GM23338 (cell line): ENCODE measurements around the gene FOXP1. TPM values are rescaled to one million over a fixed set of nuclear protein-coding genes. Genes with fewer than 3 reads are reported as not detected.

ENCODE experiments used
- ATAC-seq: fragments of 200-7000 bp; cut with Tn5 transposase; 3 replicates; pipeline ENCODE4 v1.9.1; 2020
- DNase-seq: peaks from one replicate; pipeline ENCODE4 v3.0.0-alpha.2; 2015; ENCODE audit warnings: low spot score
- H2AFZ ChIP-seq: fragments of 200-600 bp; sonication (generic); 2 replicates; pipeline ENCODE4 v1.8.0; 2016; ENCODE audit warnings: antibody characterized with exemption, mild to moderate bottlenecking, moderate library complexity
- H3F3A ChIP-seq: fragments of 200-600 bp; sonication (generic); replicated peaks from 2 replicates; pipeline ENCODE4 v1.8.0; 2017; ENCODE audit warnings: antibody characterized with exemption, mixed run types, low read depth
- H3K27ac ChIP-seq: fragments of 200-600 bp; sonication (generic); 2 replicates; pipeline ENCODE4 v1.6.1; 2016; ENCODE audit warnings: low read depth
- H3K27me3 ChIP-seq: fragments of 200-600 bp; sonication (generic); 2 replicates; pipeline ENCODE4 v1.8.0; 2016; ENCODE audit warnings: mild to moderate bottlenecking, mixed run types, moderate library complexity; ENCODE audit not compliant: insufficient read depth
- H3K36me3 ChIP-seq: fragments of 200-600 bp; sonication (generic); 2 replicates; pipeline ENCODE4 v1.8.0; 2016; ENCODE audit warnings: mild to moderate bottlenecking; ENCODE audit not compliant: insufficient read depth
- H3K4me1 ChIP-seq: fragments of 200-600 bp; sonication (generic); 2 replicates; pipeline ENCODE4 v1.8.0; 2016; ENCODE audit warnings: mild to moderate bottlenecking, moderate library complexity; ENCODE audit not compliant: insufficient read depth
- H3K4me2 ChIP-seq: fragments of 200-600 bp; sonication (generic); 2 replicates; pipeline ENCODE4 v1.7.1; 2017; ENCODE audit warnings: mixed run types
- H3K4me3 ChIP-seq: fragments of 200-600 bp; sonication (generic); 2 replicates; pipeline ENCODE4 v1.6.1; 2016; ENCODE audit warnings: mixed run types
- H3K79me2 ChIP-seq: fragments of 200-600 bp; sonication (generic); replicated peaks from 2 replicates; pipeline ENCODE4 v1.8.0; 2017; ENCODE audit warnings: mild to moderate bottlenecking; ENCODE audit not compliant: insufficient read depth
- H3K9me2 ChIP-seq: fragments of 200-600 bp; sonication (generic); 2 replicates; pipeline ENCODE4 v1.8.0; 2017; ENCODE audit not compliant: insufficient read depth
- H4K20me1 ChIP-seq: fragments of 200-600 bp; sonication (generic); replicated peaks from 2 replicates; pipeline ENCODE4 v1.8.0; 2017; ENCODE audit warnings: mild to moderate bottlenecking; ENCODE audit not compliant: insufficient read depth
- H3K27ac Mint-ChIP-seq: 2 replicates; pipeline ENCODE4 v1.8.0; 2020; ENCODE audit warnings: inconsistent platforms, mild to moderate bottlenecking, moderate library complexity, mixed read lengths
- H3K27me3 Mint-ChIP-seq: 3 replicates; pipeline ENCODE4 v1.8.0; 2022; ENCODE audit warnings: low read depth, mild to moderate bottlenecking, moderate library complexity, mixed read lengths, inconsistent platforms; ENCODE audit not compliant: insufficient read depth, poor library complexity
- H3K36me3 Mint-ChIP-seq: 3 replicates; pipeline ENCODE4 v1.8.0; 2021; ENCODE audit warnings: low read depth, mild to moderate bottlenecking, inconsistent platforms, moderate library complexity, mixed read lengths
- H3K4me1 Mint-ChIP-seq: 3 replicates; pipeline ENCODE4 v1.8.0; 2020; ENCODE audit warnings: mild to moderate bottlenecking, inconsistent platforms, mixed read lengths
- H3K4me3 Mint-ChIP-seq: 3 replicates; pipeline ENCODE4 v1.8.0; 2021; ENCODE audit warnings: moderate library complexity, mild to moderate bottlenecking, inconsistent platforms, mixed read lengths
- H3K9me3 Mint-ChIP-seq: 3 replicates; pipeline ENCODE4 v1.8.0; 2020; ENCODE audit warnings: moderate library complexity, mild to moderate bottlenecking, inconsistent platforms, mixed read lengths
- CREB1 ChIP-seq: fragments of 250-450 bp; sonication (Bioruptor Pico); IDR thresholded peaks from 2 replicates; pipeline ENCODE4 v1.5.0; 2020; ENCODE audit warnings: low read depth, mild to moderate bottlenecking, moderate library complexity
- EZH2 ChIP-seq: fragments of 200-600 bp; sonication (generic); IDR thresholded peaks from one replicate; pipeline ENCODE4 v1.8.0; 2017; ENCODE audit warnings: antibody characterized with exemption, mild to moderate bottlenecking, low read depth; ENCODE audit not compliant: unreplicated experiment
- EZH2phosphoT487 ChIP-seq: fragments of 200-600 bp; sonication (generic); IDR thresholded peaks from one replicate; pipeline ENCODE4 v1.8.1; 2018; ENCODE audit warnings: antibody characterized with exemption; ENCODE audit not compliant: unreplicated experiment
- JUNB ChIP-seq: IDR thresholded peaks from one replicate; pipeline ENCODE4 v1.6.1; 2016; ENCODE audit warnings: antibody characterized with exemption; ENCODE audit not compliant: unreplicated experiment
- NANOG ChIP-seq: IDR thresholded peaks from 2 replicates; pipeline ENCODE4 v1.6.1; 2016; ENCODE audit warnings: antibody characterized with exemption, borderline replicate concordance
- POLR2AphosphoS5 ChIP-seq: IDR thresholded peaks from 2 replicates; pipeline ENCODE4 v1.6.1; 2016; ENCODE audit warnings: antibody characterized with exemption, low read depth
- STAT1 ChIP-seq: IDR thresholded peaks from one replicate; pipeline ENCODE4 v1.6.1; 2016; ENCODE audit warnings: antibody characterized with exemption; ENCODE audit not compliant: unreplicated experiment
- ZNF114 ChIP-seq: fragments of 250-450 bp; sonication (Bioruptor Pico); IDR thresholded peaks from 2 replicates; pipeline ENCODE4 v1.5.0; 2020; ENCODE audit warnings: mild to moderate bottlenecking, moderate library complexity
- ZNF331 ChIP-seq: fragments of 250-450 bp; sonication (Bioruptor Pico); IDR thresholded peaks from 2 replicates; pipeline ENCODE4 v1.5.0; 2020; ENCODE audit warnings: low read depth, mild to moderate bottlenecking, moderate library complexity
- polyA plus RNA-seq: library from polyadenylated mRNA; unstranded; fragments of >200 nt; fragmentation: Nextera tagmentation; extraction: Ambion mirVana; gene quantifications from 2 replicates; pipeline ENCODE4 v1.2.1, GENCODE V29; 2016
- total RNA-seq: library from RNA; depleted of rRNA; stranded (reverse); fragments of >200 nt; shearing (Covaris generic); gene quantifications from 2 replicates; pipeline ENCODE4 v1.2.3, GENCODE V29; 2014
- TF ChIP-seq, protein P1 (sequence below): IDR thresholded peaks from 2 replicates; pipeline ENCODE4 v1.6.1; 2016; ENCODE audit warnings: antibody characterized with exemption
- TF ChIP-seq, protein P2 (sequence below): IDR thresholded peaks from one replicate; pipeline ENCODE4 v1.6.1; 2018; ENCODE audit warnings: antibody characterized with exemption; ENCODE audit not compliant: unreplicated experiment
- TF ChIP-seq, protein P3 (sequence below): fragments of 250-450 bp; sonication (Bioruptor Pico); IDR thresholded peaks from 2 replicates; pipeline ENCODE4 v1.5.0; 2020; ENCODE audit warnings: mild to moderate bottlenecking, moderate library complexity
- TF ChIP-seq, protein P4 (sequence below), 2 experiments: fragments of 200-600 bp in 1 of 2; sonication (generic) in 1 of 2; conservative IDR thresholded peaks; 2 replicates each; pipeline versions ENCODE4 v1.5.1 to v1.6.1; 2016 to 2017; ENCODE audit warnings: antibody characterized with exemption in 2 of 2, low read depth in 2 of 2, mild to moderate bottlenecking in 2 of 2, moderate library complexity in 1 of 2

The FOXP1 gene
- total and polyA plus RNA-seq, 2 experiments from 2014 or later: 32.9 to 35.5 TPM

DNA sequence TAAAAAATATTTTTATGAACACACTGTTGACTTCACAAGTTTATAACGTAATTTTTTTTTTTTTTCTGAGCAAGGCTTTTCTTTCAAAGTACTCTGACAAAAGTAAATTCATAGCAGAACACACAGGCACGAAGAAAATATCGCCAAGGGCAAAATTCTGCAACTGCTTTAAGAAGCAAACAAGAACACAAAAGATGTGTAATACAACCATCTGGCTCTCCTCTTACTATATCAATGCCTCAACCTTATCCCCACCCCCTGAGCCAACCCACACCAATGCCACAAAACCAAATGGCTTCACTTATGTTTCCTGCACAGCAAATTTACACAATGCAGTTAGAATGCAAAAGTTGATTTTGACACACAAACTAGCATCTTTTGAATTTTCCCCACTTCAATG is 274.2 kb downstream of the FOXP1 start:
- H3K27me3 Mint-ChIP-seq: peaks cover 2% of the 10 kb centered on the region
- H3K9me3 Mint-ChIP-seq: no peaks in the 10 kb centered on the region
- Histone ChIP-seq H3K79me2 (no peaks in the 10 kb centered on the region), H3K4me2 (no peak overlapping the region), H3K27ac (no peak overlapping the region), H3K9me2 (no peaks in the 10 kb centered on the region), H3K4me1 (peaks cover 32% of the 10 kb centered on the region), H3F3A (no peaks in the 10 kb centered on the region; the same call in 1 of the 2 replicates), H2AFZ (no peak overlapping the region), H4K20me1 (no peaks in the 10 kb centered on the region), H3K27me3 (no peaks in the 10 kb centered on the region), H3K36me3 (no peaks in the 10 kb centered on the region), H3K4me3 (no peak overlapping the region)
- ATAC-seq (no peak), DNase-seq (no peak)
- no peak overlapping the region for H3K4me3 Mint-ChIP-seq
- H3K27ac Mint-ChIP-seq: no peak overlapping the region
- peaks cover 47% of the 10 kb centered on the region for H3K4me1 Mint-ChIP-seq
- TF ChIP-seq ZNF331: no peak
- TF ChIP-seq, protein P1, sequence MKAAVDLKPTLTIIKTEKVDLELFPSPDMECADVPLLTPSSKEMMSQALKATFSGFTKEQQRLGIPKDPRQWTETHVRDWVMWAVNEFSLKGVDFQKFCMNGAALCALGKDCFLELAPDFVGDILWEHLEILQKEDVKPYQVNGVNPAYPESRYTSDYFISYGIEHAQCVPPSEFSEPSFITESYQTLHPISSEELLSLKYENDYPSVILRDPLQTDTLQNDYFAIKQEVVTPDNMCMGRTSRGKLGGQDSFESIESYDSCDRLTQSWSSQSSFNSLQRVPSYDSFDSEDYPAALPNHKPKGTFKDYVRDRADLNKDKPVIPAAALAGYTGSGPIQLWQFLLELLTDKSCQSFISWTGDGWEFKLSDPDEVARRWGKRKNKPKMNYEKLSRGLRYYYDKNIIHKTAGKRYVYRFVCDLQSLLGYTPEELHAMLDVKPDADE: no peak
- TF ChIP-seq ZNF114 (CRISPR knock-in tag): no peak
- no peak for TF ChIP-seq EZH2phosphoT487
- no peak for TF ChIP-seq POLR2AphosphoS5
- no peak for TF ChIP-seq STAT1
- TF ChIP-seq CREB1 (CRISPR knock-in tag): no peak
- TF ChIP-seq EZH2: no peak
- TF ChIP-seq, protein P2, sequence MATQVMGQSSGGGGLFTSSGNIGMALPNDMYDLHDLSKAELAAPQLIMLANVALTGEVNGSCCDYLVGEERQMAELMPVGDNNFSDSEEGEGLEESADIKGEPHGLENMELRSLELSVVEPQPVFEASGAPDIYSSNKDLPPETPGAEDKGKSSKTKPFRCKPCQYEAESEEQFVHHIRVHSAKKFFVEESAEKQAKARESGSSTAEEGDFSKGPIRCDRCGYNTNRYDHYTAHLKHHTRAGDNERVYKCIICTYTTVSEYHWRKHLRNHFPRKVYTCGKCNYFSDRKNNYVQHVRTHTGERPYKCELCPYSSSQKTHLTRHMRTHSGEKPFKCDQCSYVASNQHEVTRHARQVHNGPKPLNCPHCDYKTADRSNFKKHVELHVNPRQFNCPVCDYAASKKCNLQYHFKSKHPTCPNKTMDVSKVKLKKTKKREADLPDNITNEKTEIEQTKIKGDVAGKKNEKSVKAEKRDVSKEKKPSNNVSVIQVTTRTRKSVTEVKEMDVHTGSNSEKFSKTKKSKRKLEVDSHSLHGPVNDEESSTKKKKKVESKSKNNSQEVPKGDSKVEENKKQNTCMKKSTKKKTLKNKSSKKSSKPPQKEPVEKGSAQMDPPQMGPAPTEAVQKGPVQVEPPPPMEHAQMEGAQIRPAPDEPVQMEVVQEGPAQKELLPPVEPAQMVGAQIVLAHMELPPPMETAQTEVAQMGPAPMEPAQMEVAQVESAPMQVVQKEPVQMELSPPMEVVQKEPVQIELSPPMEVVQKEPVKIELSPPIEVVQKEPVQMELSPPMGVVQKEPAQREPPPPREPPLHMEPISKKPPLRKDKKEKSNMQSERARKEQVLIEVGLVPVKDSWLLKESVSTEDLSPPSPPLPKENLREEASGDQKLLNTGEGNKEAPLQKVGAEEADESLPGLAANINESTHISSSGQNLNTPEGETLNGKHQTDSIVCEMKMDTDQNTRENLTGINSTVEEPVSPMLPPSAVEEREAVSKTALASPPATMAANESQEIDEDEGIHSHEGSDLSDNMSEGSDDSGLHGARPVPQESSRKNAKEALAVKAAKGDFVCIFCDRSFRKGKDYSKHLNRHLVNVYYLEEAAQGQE: no peak
- TF ChIP-seq, protein P3, sequence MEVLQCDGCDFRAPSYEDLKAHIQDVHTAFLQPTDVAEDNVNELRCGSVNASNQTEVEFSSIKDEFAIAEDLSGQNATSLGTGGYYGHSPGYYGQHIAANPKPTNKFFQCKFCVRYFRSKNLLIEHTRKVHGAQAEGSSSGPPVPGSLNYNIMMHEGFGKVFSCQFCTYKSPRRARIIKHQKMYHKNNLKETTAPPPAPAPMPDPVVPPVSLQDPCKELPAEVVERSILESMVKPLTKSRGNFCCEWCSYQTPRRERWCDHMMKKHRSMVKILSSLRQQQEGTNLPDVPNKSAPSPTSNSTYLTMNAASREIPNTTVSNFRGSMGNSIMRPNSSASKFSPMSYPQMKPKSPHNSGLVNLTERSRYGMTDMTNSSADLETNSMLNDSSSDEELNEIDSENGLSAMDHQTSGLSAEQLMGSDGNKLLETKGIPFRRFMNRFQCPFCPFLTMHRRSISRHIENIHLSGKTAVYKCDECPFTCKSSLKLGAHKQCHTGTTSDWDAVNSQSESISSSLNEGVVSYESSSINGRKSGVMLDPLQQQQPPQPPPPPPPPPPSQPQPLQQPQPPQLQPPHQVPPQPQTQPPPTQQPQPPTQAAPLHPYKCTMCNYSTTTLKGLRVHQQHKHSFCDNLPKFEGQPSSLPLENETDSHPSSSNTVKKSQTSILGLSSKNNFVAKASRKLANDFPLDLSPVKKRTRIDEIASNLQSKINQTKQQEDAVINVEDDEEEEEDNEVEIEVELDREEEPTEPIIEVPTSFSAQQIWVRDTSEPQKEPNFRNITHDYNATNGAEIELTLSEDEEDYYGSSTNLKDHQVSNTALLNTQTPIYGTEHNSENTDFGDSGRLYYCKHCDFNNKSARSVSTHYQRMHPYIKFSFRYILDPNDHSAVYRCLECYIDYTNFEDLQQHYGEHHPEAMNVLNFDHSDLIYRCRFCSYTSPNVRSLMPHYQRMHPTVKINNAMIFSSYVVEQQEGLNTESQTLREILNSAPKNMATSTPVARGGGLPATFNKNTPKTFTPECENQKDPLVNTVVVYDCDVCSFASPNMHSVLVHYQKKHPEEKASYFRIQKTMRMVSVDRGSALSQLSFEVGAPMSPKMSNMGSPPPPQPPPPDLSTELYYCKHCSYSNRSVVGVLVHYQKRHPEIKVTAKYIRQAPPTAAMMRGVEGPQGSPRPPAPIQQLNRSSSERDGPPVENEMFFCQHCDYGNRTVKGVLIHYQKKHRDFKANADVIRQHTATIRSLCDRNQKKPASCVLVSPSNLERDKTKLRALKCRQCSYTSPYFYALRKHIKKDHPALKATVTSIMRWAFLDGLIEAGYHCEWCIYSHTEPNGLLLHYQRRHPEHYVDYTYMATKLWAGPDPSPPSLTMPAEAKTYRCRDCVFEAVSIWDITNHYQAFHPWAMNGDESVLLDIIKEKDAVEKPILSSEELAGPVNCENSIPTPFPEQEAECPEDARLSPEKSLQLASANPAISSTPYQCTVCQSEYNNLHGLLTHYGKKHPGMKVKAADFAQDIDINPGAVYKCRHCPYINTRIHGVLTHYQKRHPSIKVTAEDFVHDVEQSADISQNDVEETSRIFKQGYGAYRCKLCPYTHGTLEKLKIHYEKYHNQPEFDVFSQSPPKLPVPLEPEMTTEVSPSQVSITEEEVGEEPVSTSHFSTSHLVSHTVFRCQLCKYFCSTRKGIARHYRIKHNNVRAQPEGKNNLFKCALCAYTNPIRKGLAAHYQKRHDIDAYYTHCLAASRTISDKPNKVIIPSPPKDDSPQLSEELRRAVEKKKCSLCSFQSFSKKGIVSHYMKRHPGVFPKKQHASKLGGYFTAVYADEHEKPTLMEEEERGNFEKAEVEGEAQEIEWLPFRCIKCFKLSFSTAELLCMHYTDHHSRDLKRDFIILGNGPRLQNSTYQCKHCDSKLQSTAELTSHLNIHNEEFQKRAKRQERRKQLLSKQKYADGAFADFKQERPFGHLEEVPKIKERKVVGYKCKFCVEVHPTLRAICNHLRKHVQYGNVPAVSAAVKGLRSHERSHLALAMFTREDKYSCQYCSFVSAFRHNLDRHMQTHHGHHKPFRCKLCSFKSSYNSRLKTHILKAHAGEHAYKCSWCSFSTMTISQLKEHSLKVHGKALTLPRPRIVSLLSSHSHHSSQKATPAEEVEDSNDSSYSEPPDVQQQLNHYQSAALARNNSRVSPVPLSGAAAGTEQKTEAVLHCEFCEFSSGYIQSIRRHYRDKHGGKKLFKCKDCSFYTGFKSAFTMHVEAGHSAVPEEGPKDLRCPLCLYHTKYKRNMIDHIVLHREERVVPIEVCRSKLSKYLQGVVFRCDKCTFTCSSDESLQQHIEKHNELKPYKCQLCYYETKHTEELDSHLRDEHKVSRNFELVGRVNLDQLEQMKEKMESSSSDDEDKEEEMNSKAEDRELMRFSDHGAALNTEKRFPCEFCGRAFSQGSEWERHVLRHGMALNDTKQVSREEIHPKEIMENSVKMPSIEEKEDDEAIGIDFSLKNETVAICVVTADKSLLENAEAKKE (CRISPR knock-in tag): no peak
- TF ChIP-seq JUNB: no peak
- TF ChIP-seq, protein P4, sequence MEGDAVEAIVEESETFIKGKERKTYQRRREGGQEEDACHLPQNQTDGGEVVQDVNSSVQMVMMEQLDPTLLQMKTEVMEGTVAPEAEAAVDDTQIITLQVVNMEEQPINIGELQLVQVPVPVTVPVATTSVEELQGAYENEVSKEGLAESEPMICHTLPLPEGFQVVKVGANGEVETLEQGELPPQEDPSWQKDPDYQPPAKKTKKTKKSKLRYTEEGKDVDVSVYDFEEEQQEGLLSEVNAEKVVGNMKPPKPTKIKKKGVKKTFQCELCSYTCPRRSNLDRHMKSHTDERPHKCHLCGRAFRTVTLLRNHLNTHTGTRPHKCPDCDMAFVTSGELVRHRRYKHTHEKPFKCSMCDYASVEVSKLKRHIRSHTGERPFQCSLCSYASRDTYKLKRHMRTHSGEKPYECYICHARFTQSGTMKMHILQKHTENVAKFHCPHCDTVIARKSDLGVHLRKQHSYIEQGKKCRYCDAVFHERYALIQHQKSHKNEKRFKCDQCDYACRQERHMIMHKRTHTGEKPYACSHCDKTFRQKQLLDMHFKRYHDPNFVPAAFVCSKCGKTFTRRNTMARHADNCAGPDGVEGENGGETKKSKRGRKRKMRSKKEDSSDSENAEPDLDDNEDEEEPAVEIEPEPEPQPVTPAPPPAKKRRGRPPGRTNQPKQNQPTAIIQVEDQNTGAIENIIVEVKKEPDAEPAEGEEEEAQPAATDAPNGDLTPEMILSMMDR (conservative IDR thresholded peaks at IDR 0.05; ENCODE audit: low read depth in 2 of 2): no peak
- TF ChIP-seq NANOG: no peak
- no peaks in the 10 kb centered on the region for H3K36me3 Mint-ChIP-seq
